Activated T-cell treated with anti-CD3 and anti-CD28 coated beads, Interleukin-2, amount 50 U/mL, for 24 hours (primary cell): ENCODE results near the gene IREB2.
"Not testable (repeated sequence)": the region's sequence is repeated elsewhere in the genome, so short reads cannot be mapped to it uniquely, and the experiment has no call there.

Experiments
- DNase-seq: peaks from one replicate; pipeline ENCODE4 v3.0.0-alpha.2; 2020
- H3K27ac Mint-ChIP-seq: 2 replicates; pipeline ENCODE4 v1.8.0; 2020; ENCODE audit warnings: mild to moderate bottlenecking, mixed read lengths
- H3K27me3 Mint-ChIP-seq: 2 replicates; pipeline ENCODE4 v1.8.0; 2020; ENCODE audit warnings: mixed read lengths
- H3K36me3 Mint-ChIP-seq: 2 replicates; pipeline ENCODE4 v1.8.0; 2020; ENCODE audit warnings: low read depth, mixed read lengths
- H3K4me1 Mint-ChIP-seq: 2 replicates; pipeline ENCODE4 v1.8.0; 2020; ENCODE audit warnings: low read depth, mixed read lengths
- H3K4me3 Mint-ChIP-seq: 2 replicates; pipeline ENCODE4 v1.8.0; 2020; ENCODE audit warnings: mild to moderate bottlenecking, moderate library complexity, mixed read lengths
- H3K9me3 Mint-ChIP-seq: 2 replicates; pipeline ENCODE4 v1.8.0; 2020; ENCODE audit warnings: mixed read lengths

Gene IREB2

GRCh38 chr15:78397382-78397781 is 40.6 kb upstream of the IREB2 start:
- no peak overlapping the region for H3K4me3 Mint-ChIP-seq
- H3K9me3 Mint-ChIP-seq = no peaks in the 10 kb centered on the region
- no peak for DNase-seq
- no peaks in the 10 kb centered on the region for H3K27me3 Mint-ChIP-seq
- H3K36me3 Mint-ChIP-seq = no peaks in the 10 kb centered on the region
- H3K27ac Mint-ChIP-seq = no peak overlapping the region
- H3K4me1 Mint-ChIP-seq = no peaks in the 10 kb centered on the region

- Mint-ChIP-seq H3K4me1 (no peaks in the 10 kb centered on the region), H3K27ac (no peak overlapping the region), H3K9me3 (no peaks in the 10 kb centered on the region)
Measured at GRCh38 chr15:78398076-78398825, 39.8 kb upstream of the IREB2 start.

GRCh38 chr15:78399091-78399490 is 38.9 kb upstream of the IREB2 start:
- Mint-ChIP-seq H3K27ac (no peak overlapping the region), H3K4me3 (no peak overlapping the region), H3K27me3 (no peaks in the 10 kb centered on the region), H3K36me3 (no peaks in the 10 kb centered on the region), H3K9me3 (no peaks in the 10 kb centered on the region), H3K4me1 (no peaks in the 10 kb centered on the region)
- DNase-seq = no peak

More at GRCh38 chr15:78398076-78398825, 39.8 kb upstream of the IREB2 start:
- no peak for DNase-seq
- Mint-ChIP-seq H3K27me3 (no peaks in the 10 kb centered on the region), H3K4me3 (no peak overlapping the region), H3K36me3 (no peaks in the 10 kb centered on the region)

GRCh38 chr15:78402061-78402610 is 35.9 kb upstream of the IREB2 start:
- Mint-ChIP-seq H3K27ac (no peak overlapping the region), H3K9me3 (no peaks in the 10 kb centered on the region), H3K27me3 (no peaks in the 10 kb centered on the region), H3K4me3 (no peak overlapping the region), H3K36me3 (no peaks in the 10 kb centered on the region), H3K4me1 (no peaks in the 10 kb centered on the region)
- no peak for DNase-seq

- H3K4me3 Mint-ChIP-seq = no peak overlapping the region
- H3K27me3 Mint-ChIP-seq = no peaks in the 10 kb centered on the region
- no peak for DNase-seq
- no peak overlapping the region for H3K27ac Mint-ChIP-seq
- no peaks in the 10 kb centered on the region for H3K9me3 Mint-ChIP-seq
- H3K4me1 Mint-ChIP-seq = no peaks in the 10 kb centered on the region
- no peaks in the 10 kb centered on the region for H3K36me3 Mint-ChIP-seq
Measured at GRCh38 chr15:78404125-78404524, 33.9 kb upstream of the IREB2 start.

- DNase-seq, H3K27ac Mint-ChIP-seq, H3K36me3 Mint-ChIP-seq, H3K4me1 Mint-ChIP-seq, H3K27me3 Mint-ChIP-seq, H3K9me3 Mint-ChIP-seq, H3K4me3 Mint-ChIP-seq: not testable (repeated sequence)
Measured at GRCh38 chr15:78404796-78405195, 33.2 kb upstream of the IREB2 start.

- Mint-ChIP-seq H3K27ac (no peak overlapping the region), H3K9me3 (no peaks in the 10 kb centered on the region), H3K4me1 (no peaks in the 10 kb centered on the region), H3K27me3 (peaks cover 2% of the 10 kb centered on the region), H3K4me3 (no peak overlapping the region), H3K36me3 (no peaks in the 10 kb centered on the region)
- no peak for DNase-seq
Measured at GRCh38 chr15:78405336-78405924, 32.6 kb upstream of the IREB2 start.

- Mint-ChIP-seq H3K27ac (no peak overlapping the region), H3K9me3 (no peaks in the 10 kb centered on the region), H3K36me3 (no peaks in the 10 kb centered on the region), H3K27me3 (peaks cover 2% of the 10 kb centered on the region), H3K4me3 (no peak overlapping the region), H3K4me1 (no peaks in the 10 kb centered on the region)
- DNase-seq = no peak
Measured at GRCh38 chr15:78406016-78406585, 31.9 kb upstream of the IREB2 start.

GRCh38 chr15:78407608-78408354 is 30.2 kb upstream of the IREB2 start:
- Mint-ChIP-seq H3K36me3 (no peaks in the 10 kb centered on the region), H3K4me3 (no peak overlapping the region), H3K4me1 (no peaks in the 10 kb centered on the region), H3K27me3 (peaks cover 2% of the 10 kb centered on the region), H3K27ac (no peak overlapping the region), H3K9me3 (no peaks in the 10 kb centered on the region)
- no peak for DNase-seq

- H3K36me3 Mint-ChIP-seq = no peaks in the 10 kb centered on the region
- H3K27ac Mint-ChIP-seq = no peak overlapping the region
- no peak for DNase-seq
- no peak overlapping the region for H3K4me3 Mint-ChIP-seq
- H3K9me3 Mint-ChIP-seq = no peaks in the 10 kb centered on the region
- peaks cover 2% of the 10 kb centered on the region for H3K27me3 Mint-ChIP-seq
- no peaks in the 10 kb centered on the region for H3K4me1 Mint-ChIP-seq
Measured at GRCh38 chr15:78408355-78408640, 29.7 kb upstream of the IREB2 start.

GRCh38 chr15:78408961-78409360 is 29.1 kb upstream of the IREB2 start:
- H3K4me3 Mint-ChIP-seq = no peak overlapping the region
- H3K27me3 Mint-ChIP-seq = peaks cover 2% of the 10 kb centered on the region
- no peaks in the 10 kb centered on the region for H3K36me3 Mint-ChIP-seq
- H3K9me3 Mint-ChIP-seq = no peaks in the 10 kb centered on the region
- no peaks in the 10 kb centered on the region for H3K4me1 Mint-ChIP-seq
- DNase-seq = no peak
- H3K27ac Mint-ChIP-seq = no peak overlapping the region

GRCh38 chr15:78411061-78411460 is 27.0 kb upstream of the IREB2 start:
- no peak for DNase-seq
- no peaks in the 10 kb centered on the region for H3K36me3 Mint-ChIP-seq
- H3K9me3 Mint-ChIP-seq = no peaks in the 10 kb centered on the region
- peaks cover 2% of the 10 kb centered on the region for H3K27me3 Mint-ChIP-seq
- no peaks in the 10 kb centered on the region for H3K4me1 Mint-ChIP-seq
- H3K27ac Mint-ChIP-seq = no peak overlapping the region
- H3K4me3 Mint-ChIP-seq = no peak overlapping the region

- no peaks in the 10 kb centered on the region for H3K4me1 Mint-ChIP-seq
- no peak overlapping the region for H3K4me3 Mint-ChIP-seq
- no peaks in the 10 kb centered on the region for H3K36me3 Mint-ChIP-seq
- no peak for DNase-seq
- peaks cover 2% of the 10 kb centered on the region for H3K27me3 Mint-ChIP-seq
- no peak overlapping the region for H3K27ac Mint-ChIP-seq
- H3K9me3 Mint-ChIP-seq = no peaks in the 10 kb centered on the region
Measured at GRCh38 chr15:78414621-78415250, 23.3 kb upstream of the IREB2 start.

- Mint-ChIP-seq H3K9me3 (no peaks in the 10 kb centered on the region), H3K4me3 (no peak overlapping the region), H3K36me3 (no peaks in the 10 kb centered on the region), H3K4me1 (no peaks in the 10 kb centered on the region), H3K27me3 (peaks cover 1% of the 10 kb centered on the region), H3K27ac (no peak overlapping the region)
- no peak for DNase-seq
Measured at GRCh38 chr15:78415284-78415683, 22.7 kb upstream of the IREB2 start.
